Peyer's patch (tissue), 4 donors: ENCODE data around the gene MSANTD3.

Source experiments
- CTCF ChIP-seq, 6 experiments: fragments of 450-650 bp in 4 of 6; fragments of 200-600 bp in 2 of 6; sonication (generic) in 1 of 6; IDR thresholded peaks; one replicate each; pipeline ENCODE4 v1.5.1; 2017 to 2019; ENCODE audit warnings: antibody characterized with exemption in 6 of 6, mild to moderate bottlenecking in 3 of 6, moderate library complexity in 1 of 6
- POLR2A ChIP-seq, 2 donors: fragments of 450-650 bp; IDR thresholded peaks; one replicate each; pipeline ENCODE4 v1.5.1; 2017; ENCODE audit warnings: antibody characterized with exemption in 2 of 2, mild to moderate bottlenecking in 2 of 2, moderate library complexity in 2 of 2

- peak; percentile 84 to 94 (median 91) for TF ChIP-seq CTCF (IDR thresholded peaks at IDR 0.05)
- TF ChIP-seq POLR2A (IDR thresholded peaks at IDR 0.05) = no peak
These were observed 11.2 kb downstream of the MSANTD3 start for GRCh38 chr9:100437860-100438805.
